Right lobe of liver (tissue), 6 donors: ENCODE results near the gene SCMH1. TPM values are rescaled to one million over a fixed set of nuclear protein-coding genes. Genes with fewer than 3 reads are reported as not detected.

Source experiments
- ATAC-seq, 4 donors: fragments of 200-7000 bp; cut with Tn5 transposase; one replicate each; pipeline ENCODE4 v1.9.1; 2020; ENCODE audit warnings: mild to moderate bottlenecking in 4 of 4, moderate library complexity in 4 of 4
- DNase-seq, 3 donors: peaks; one replicate each; pipeline ENCODE4 v3.0.0-alpha.2; 2020
- H3K27ac ChIP-seq, 3 donors: fragments of 200-600 bp; one replicate each; pipeline ENCODE4 v1.8.0; 2022
- H3K27me3 ChIP-seq, 2 donors: fragments of 200-600 bp; one replicate each; pipeline ENCODE4 v1.8.0; 2022
- H3K36me3 ChIP-seq, 4 donors: fragments of 200-600 bp; sonication (generic) in 1 of 4; one replicate each; pipeline versions ENCODE4 v1.5.1 to v1.8.0; 2017 to 2022; ENCODE audit warnings: control low read depth in 1 of 4
- H3K4me1 ChIP-seq, 4 donors: fragments of 200-600 bp; sonication (generic) in 1 of 4; one replicate each; pipeline versions ENCODE4 v1.5.1 to v1.8.0; 2017 to 2022; ENCODE audit warnings: control low read depth in 1 of 4
- H3K4me3 ChIP-seq, 3 donors: fragments of 200-600 bp; one replicate each; pipeline ENCODE4 v1.8.0; 2022
- H3K9me3 ChIP-seq, 4 donors: fragments of 200-600 bp; sonication (generic) in 1 of 4; one replicate each; pipeline versions ENCODE4 v1.5.1 to v1.8.0; 2017 to 2022; ENCODE audit warnings: control low read depth in 1 of 4
- POLR2A ChIP-seq: fragments of 450-650 bp; IDR thresholded peaks from one replicate; pipeline ENCODE4 v1.6.1; 2017; ENCODE audit warnings: antibody characterized with exemption, mild to moderate bottlenecking
- WGBS: methylation state at CpG from one replicate; pipeline ENCODE4 v1.1.6; 2018; ENCODE audit warnings: low coverage, low lambda C conversion rate; ENCODE audit not compliant: insufficient coverage; ENCODE audit errors: missing lambda C conversion rate; 5-methylcytosine and 5-hydroxymethylcytosine counted together
- intact Hi-C, 2 donors: fragments of 100-400 bp; cut with DNase I; formaldehyde crosslinking; loops; one replicate each; pipeline versions ENCODE4 v1.11.2 to v1.14.1; 2022
- total RNA-seq, 6 experiments: library from RNA; depleted of rRNA in 2 of 6; stranded (reverse); fragments of >200 nt in 2 of 6; fragmentation: NEBNext Ultra II Directional in 3 of 6; extraction: Animal tissue kit (Norgen Biotek cat#: 25700) in 3 of 6; gene quantifications; one replicate each; pipeline versions ENCODE4 v1.1.0 to v1.2.4, GENCODE V29; 2016 to 2023
- TF ChIP-seq, protein P1 (sequence below), 4 donors: fragments of 200-600 bp in 3 of 4; fragments of 450-650 bp in 1 of 4; IDR thresholded peaks; one replicate each; pipeline versions ENCODE4 v1.5.1 to v1.8.0; 2016 to 2022; ENCODE audit warnings: antibody characterized with exemption in 4 of 4, mild to moderate bottlenecking in 2 of 4
- donor health status: DM: no; HTN: yes; CAD: no.
- donor health status: DM: no; HTN: no; CAD: no.
- donor health status: DM: no; HTN: no; CAD: no.
- donor health status: DM: no; HTN: yes; CAD: no.
- donor health status: DM: no; HTN: yes; CAD: no.

The SCMH1 gene
- total RNA-seq, 6 experiments from 2014 or later = 6.6 to 16.9 (median 13.1) TPM

DNA sequence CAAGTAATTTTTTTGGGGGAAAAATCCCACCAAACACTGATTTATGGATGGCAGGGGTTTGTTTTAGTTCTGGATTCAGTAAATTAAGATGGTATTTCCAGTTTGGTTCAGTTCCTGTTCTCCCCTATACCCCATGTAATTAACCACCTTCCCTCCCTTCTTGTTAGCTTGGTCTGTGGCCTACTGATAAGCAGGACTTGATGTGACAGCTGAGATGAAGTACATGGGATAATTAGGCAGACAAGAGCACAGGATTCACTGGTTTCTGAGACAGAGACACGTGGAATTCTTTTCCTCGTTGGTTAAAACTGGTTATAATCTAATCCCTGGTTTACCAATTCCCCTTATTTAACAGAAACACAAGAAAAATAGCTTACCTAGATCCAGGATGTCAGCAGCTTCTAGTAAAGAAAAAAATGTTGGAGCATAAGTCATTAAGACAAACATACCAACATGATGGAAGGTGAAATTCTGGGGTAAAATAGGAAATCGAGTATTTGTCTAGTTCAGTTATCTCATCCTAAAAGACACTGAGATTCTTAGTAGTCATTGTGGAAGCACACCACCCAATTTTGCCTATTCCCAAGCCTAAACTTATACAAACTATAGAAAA is 81.5 kb downstream of the SCMH1 start:
- H3K36me3 ChIP-seq = no peaks in the 10 kb centered on the region
- no peaks in the 10 kb centered on the region for H3K9me3 ChIP-seq
- no peak for DNase-seq
- intact Hi-C loops = no loop called here
- no peak overlapping the region for H3K27ac ChIP-seq
- 71% methylated on average over 3 of the region's 3 CpGs for WGBS
- H3K4me1 ChIP-seq = peaks cover 0 to 19% (median 0%) of the 10 kb centered on the region in 4 donors
- H3K4me3 ChIP-seq = no peak overlapping the region
- H3K27me3 ChIP-seq = no peaks in the 10 kb centered on the region
- TF ChIP-seq, protein P1, sequence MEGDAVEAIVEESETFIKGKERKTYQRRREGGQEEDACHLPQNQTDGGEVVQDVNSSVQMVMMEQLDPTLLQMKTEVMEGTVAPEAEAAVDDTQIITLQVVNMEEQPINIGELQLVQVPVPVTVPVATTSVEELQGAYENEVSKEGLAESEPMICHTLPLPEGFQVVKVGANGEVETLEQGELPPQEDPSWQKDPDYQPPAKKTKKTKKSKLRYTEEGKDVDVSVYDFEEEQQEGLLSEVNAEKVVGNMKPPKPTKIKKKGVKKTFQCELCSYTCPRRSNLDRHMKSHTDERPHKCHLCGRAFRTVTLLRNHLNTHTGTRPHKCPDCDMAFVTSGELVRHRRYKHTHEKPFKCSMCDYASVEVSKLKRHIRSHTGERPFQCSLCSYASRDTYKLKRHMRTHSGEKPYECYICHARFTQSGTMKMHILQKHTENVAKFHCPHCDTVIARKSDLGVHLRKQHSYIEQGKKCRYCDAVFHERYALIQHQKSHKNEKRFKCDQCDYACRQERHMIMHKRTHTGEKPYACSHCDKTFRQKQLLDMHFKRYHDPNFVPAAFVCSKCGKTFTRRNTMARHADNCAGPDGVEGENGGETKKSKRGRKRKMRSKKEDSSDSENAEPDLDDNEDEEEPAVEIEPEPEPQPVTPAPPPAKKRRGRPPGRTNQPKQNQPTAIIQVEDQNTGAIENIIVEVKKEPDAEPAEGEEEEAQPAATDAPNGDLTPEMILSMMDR (IDR thresholded peaks at IDR 0.05) = no peak
- no peak for TF ChIP-seq POLR2A
- ATAC-seq = no peak

GRCh38 chr1:41158966-41159365 is 83.1 kb downstream of the SCMH1 start:
- intact Hi-C loops = no loop called here
- Histone ChIP-seq H3K36me3 (no peaks in the 10 kb centered on the region), H3K4me1 (peaks cover 0 to 34% (median 2%) of the 10 kb centered on the region in 4 donors), H3K27me3 (no peaks in the 10 kb centered on the region), H3K9me3 (no peaks in the 10 kb centered on the region), H3K27ac (no peak overlapping the region), H3K4me3 (no peak overlapping the region)
- DNase-seq = no peak
- ATAC-seq = no peak
- TF ChIP-seq POLR2A = no peak
- TF ChIP-seq, protein P1 (IDR thresholded peaks at IDR 0.05) = no peak
- WGBS = 91% methylated on average over 1 of the region's 1 CpG

- Histone ChIP-seq H3K27ac (peak overlapping the region in 1 of 3 donors; percentile 34), H3K36me3 (no peaks in the 10 kb centered on the region), H3K4me3 (no peak overlapping the region), H3K9me3 (no peaks in the 10 kb centered on the region), H3K27me3 (no peaks in the 10 kb centered on the region), H3K4me1 (peaks cover 0 to 40% (median 6%) of the 10 kb centered on the region in 4 donors)
- TF ChIP-seq POLR2A = no peak
- TF ChIP-seq, protein P1 (IDR thresholded peaks at IDR 0.05) = peak in 2 of 4 donors; percentile 3 to 35
- DNase-seq (no peak), ATAC-seq (peak in 3 of 4 donors; percentile 24 to 57 (median 37))
- WGBS = 81% methylated on average over 3 of the region's 3 CpGs
- intact Hi-C loops = no loop called here
Observed at GRCh38 chr1:41158147-41158875, 83.8 kb downstream of the SCMH1 start.

DNA sequence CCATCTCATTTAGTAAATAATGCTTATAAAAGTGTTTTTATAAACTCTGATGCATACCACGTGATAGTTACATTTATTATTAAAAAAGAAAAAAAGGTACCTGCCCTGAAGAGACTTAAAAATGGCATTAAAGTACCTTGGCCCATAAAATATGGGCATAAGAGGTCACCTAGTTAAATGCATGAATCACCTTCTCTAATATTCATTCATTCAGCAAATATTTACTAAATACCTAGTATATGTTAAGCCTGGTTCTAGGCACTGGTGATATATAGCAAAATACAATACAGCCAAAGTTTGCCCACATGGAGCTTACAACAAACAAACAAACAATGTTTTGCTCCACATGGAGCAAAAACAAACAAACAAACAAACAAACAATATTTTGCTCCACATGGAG is 87.0 kb downstream of the SCMH1 start:
- ATAC-seq (no peak), DNase-seq (no peak)
- no peak overlapping the region for H3K4me3 ChIP-seq
- TF ChIP-seq POLR2A = no peak
- no peaks in the 10 kb centered on the region for H3K27me3 ChIP-seq
- H3K27ac ChIP-seq = peak overlapping the region in 2 of 3 donors; percentile 32 to 79
- 100% methylated on average over 1 of the region's 1 CpG for WGBS
- intact Hi-C loops = no loop called here
- peaks cover 0 to 73% (median 20%) of the 10 kb centered on the region in 4 donors for H3K4me1 ChIP-seq
- H3K36me3 ChIP-seq = no peaks in the 10 kb centered on the region
- H3K9me3 ChIP-seq = no peaks in the 10 kb centered on the region

DNA sequence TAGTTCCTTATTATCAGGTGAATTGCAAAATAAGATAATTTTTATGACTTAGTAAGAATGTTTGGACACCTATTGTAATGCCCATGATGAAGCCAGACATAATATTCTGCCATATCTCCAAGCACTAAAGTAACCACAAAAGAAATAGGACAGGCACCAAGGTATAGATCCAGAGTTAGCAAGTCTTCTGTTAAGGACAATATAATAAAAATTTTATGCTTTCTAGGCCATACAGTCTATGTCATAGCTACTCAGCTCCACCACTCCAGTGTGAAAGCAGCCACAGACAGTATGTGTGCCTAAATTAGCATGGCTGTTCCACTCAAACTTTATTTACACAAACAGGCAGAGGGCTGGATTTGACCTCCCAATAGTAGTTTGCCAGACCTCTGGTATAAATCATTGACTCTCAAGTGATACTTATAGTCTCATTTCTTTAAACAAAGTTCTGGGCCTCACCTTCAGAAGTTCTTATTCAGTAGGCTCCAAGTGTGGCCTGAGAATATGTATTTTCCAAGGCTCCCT is 88.3 kb downstream of the SCMH1 start:
- intact Hi-C loops = no loop called here
- peak overlapping the region; percentile 39 to 79 (median 51) for H3K27ac ChIP-seq
- ATAC-seq = peak in 3 of 4 donors; percentile 16 to 44 (median 21)
- no peak overlapping the region for H3K4me3 ChIP-seq
- no peaks in the 10 kb centered on the region for H3K27me3 ChIP-seq
- TF ChIP-seq, protein P1 (IDR thresholded peaks at IDR 0.05) = no peak
- no peak for TF ChIP-seq POLR2A
- DNase-seq = no peak
- H3K4me1 ChIP-seq = peaks cover 0 to 78% (median 23%) of the 10 kb centered on the region in 4 donors
- H3K36me3 ChIP-seq = no peaks in the 10 kb centered on the region
- H3K9me3 ChIP-seq = no peaks in the 10 kb centered on the region
